HepG2 (cell line): ENCODE data around the gene DMAC1. TPM values are rescaled to one million over a fixed set of nuclear protein-coding genes. Genes with fewer than 3 reads are reported as not detected.

Experiments used
- BHLHE40 ChIP-seq: IDR thresholded peaks from 2 replicates; pipeline ENCODE4 v1.6.1; 2011; ENCODE audit warnings: low read length, improper control_type of control experiment
- DMAP1 ChIP-seq: IDR thresholded peaks from 2 replicates; pipeline ENCODE4 v1.6.1; 2016
- EEA1 ChIP-seq: sonication (generic); formaldehyde crosslinking; IDR thresholded peaks from 2 replicates; pipeline ENCODE4 v1.5.1; 2020; ENCODE audit warnings: mild to moderate bottlenecking, missing genetic modification reagents, borderline replicate concordance
- EHMT2 ChIP-seq: fragments of 200-600 bp; sonication (generic); IDR thresholded peaks from 2 replicates; pipeline ENCODE4 v1.7.0; 2017; ENCODE audit warnings: antibody characterized with exemption, low read depth, low read length, borderline replicate concordance
- GATAD2A ChIP-seq: IDR thresholded peaks from 2 replicates; pipeline ENCODE4 v1.6.1; 2016
- GTF3A ChIP-seq: sonication (generic); formaldehyde crosslinking; conservative IDR thresholded peaks from 2 replicates; pipeline ENCODE4 v1.4.0; 2020; ENCODE audit warnings: mild to moderate bottlenecking, missing genetic modification reagents
- HNRNPH1 ChIP-seq: fragments of 200-400 bp; formaldehyde crosslinking; optimal IDR thresholded peaks from 2 replicates; pipeline ENCODE3; 2017; ENCODE audit warnings: mild to moderate bottlenecking, low read depth, low read length
- HNRNPL ChIP-seq: fragments of 200-400 bp; formaldehyde crosslinking; IDR thresholded peaks from 2 replicates; pipeline ENCODE4 v1.6.1; 2017; ENCODE audit warnings: mild to moderate bottlenecking, low read depth, low read length
- IKZF5 ChIP-seq: IDR thresholded peaks from 2 replicates; pipeline ENCODE4 v1.6.1; 2018; ENCODE audit warnings: missing genetic modification reagents, mild to moderate bottlenecking, missing compliant biosample characterization
- MTERF4 ChIP-seq: sonication (generic); formaldehyde crosslinking; IDR thresholded peaks from 2 replicates; pipeline ENCODE4 v1.8.0; 2023; ENCODE audit warnings: mild to moderate bottlenecking, missing genetic modification reagents
- MXD3 ChIP-seq: IDR thresholded peaks from 2 replicates; pipeline ENCODE4 v1.6.1; 2016; ENCODE audit warnings: mild to moderate bottlenecking, missing biosample characterization, missing genetic modification reagents
- NCOA5 ChIP-seq: sonication (generic); formaldehyde crosslinking; IDR thresholded peaks from 2 replicates; pipeline ENCODE4 v1.4.0; 2020; ENCODE audit warnings: missing genetic modification reagents
- NR2C2 ChIP-seq: sonication (generic); formaldehyde crosslinking; IDR thresholded peaks from 2 replicates; pipeline ENCODE4 v1.4.0; 2020; ENCODE audit warnings: missing genetic modification reagents, mild to moderate bottlenecking, moderate library complexity, borderline replicate concordance
- RFX5 ChIP-seq: IDR thresholded peaks from 2 replicates; pipeline ENCODE4 v1.6.1; 2011; ENCODE audit warnings: low read depth, low read length, improper control_type of control experiment
- SOX13 ChIP-seq, 3 experiments: fragments of 450-650 bp in 1 of 3; sonication (generic) in 1 of 3; formaldehyde crosslinking in 1 of 3; IDR thresholded peaks in 2 of 3; conservative IDR thresholded peaks in 1 of 3; 2 replicates each; pipeline versions ENCODE4 v1.5.0 to v1.6.1; 2016 to 2020; ENCODE audit warnings: antibody characterized with exemption in 1 of 3, mild to moderate bottlenecking in 1 of 3, missing compliant biosample characterization in 1 of 3, missing genetic modification reagents in 1 of 3, moderate library complexity in 1 of 3
- SRF ChIP-seq: IDR thresholded peaks from 2 replicates; pipeline ENCODE4 v1.6.1; 2011; ENCODE audit warnings: mild to moderate bottlenecking, low read depth, low read length, moderate library complexity
- U2AF1 ChIP-seq: fragments of 200-400 bp; formaldehyde crosslinking; optimal IDR thresholded peaks from 2 replicates; pipeline ENCODE3; 2017; ENCODE audit warnings: mild to moderate bottlenecking, low read depth, low read length
- ZBTB46 ChIP-seq: sonication (generic); formaldehyde crosslinking; IDR thresholded peaks from 2 replicates; pipeline ENCODE4 v1.4.0; 2020; ENCODE audit warnings: mild to moderate bottlenecking, missing genetic modification reagents, borderline replicate concordance
- ZFP62 ChIP-seq: sonication (generic); formaldehyde crosslinking; IDR thresholded peaks from 2 replicates; pipeline ENCODE4 v1.4.0; 2020; ENCODE audit warnings: missing genetic modification reagents
- ZNF18 ChIP-seq: sonication (generic); formaldehyde crosslinking; IDR thresholded peaks from 2 replicates; pipeline ENCODE4 v1.8.0; 2022; ENCODE audit warnings: mild to moderate bottlenecking, missing genetic modification reagents; ENCODE audit not compliant: insufficient replicate concordance
- ZNF274 ChIP-seq: sonication (generic); formaldehyde crosslinking; IDR thresholded peaks from 2 replicates; pipeline ENCODE4 v1.5.1; 2020; ENCODE audit warnings: mild to moderate bottlenecking, missing genetic modification reagents
- ZNF619 ChIP-seq: sonication (generic); formaldehyde crosslinking; IDR thresholded peaks from 2 replicates; pipeline ENCODE4 v1.4.0; 2020; ENCODE audit warnings: mild to moderate bottlenecking, missing genetic modification reagents
- ZNF709 ChIP-seq: sonication (generic); formaldehyde crosslinking; IDR thresholded peaks from 2 replicates; pipeline ENCODE4 v1.5.0; 2020; ENCODE audit warnings: mild to moderate bottlenecking, missing genetic modification reagents
- ZNF761 ChIP-seq: sonication (generic); formaldehyde crosslinking; conservative IDR thresholded peaks from 2 replicates; pipeline ENCODE4 v1.4.0; 2020; ENCODE audit warnings: mild to moderate bottlenecking, missing genetic modification reagents
- ZNF782 ChIP-seq: sonication (generic); formaldehyde crosslinking; IDR thresholded peaks from 2 replicates; pipeline ENCODE4 v1.4.0; 2020; ENCODE audit warnings: missing genetic modification reagents, mild to moderate bottlenecking, borderline replicate concordance
- polyA plus RNA-seq, 8 experiments: library from polyadenylated mRNA; depleted of rRNA in 3 of 8; stranded (reverse) in 7 of 8; unstranded in 1 of 8; fragments of >200 nt; fragmentation: Illumina TruSeq in 4 of 8; extraction: Trizol in 4 of 8; gene quantifications; 2 replicates each; pipeline versions ENCODE4 v1.2.1 to v1.2.3, GENCODE V29; 2011 to 2016; ENCODE audit warnings: low read depth in 4 of 8, missing spikeins in 1 of 8, mixed read lengths in 1 of 8; ENCODE audit not compliant: insufficient read depth in 1 of 8
- total RNA-seq, 5 experiments: library from RNA; depleted of rRNA; stranded (reverse); fragments of >200 nt; fragmentation: Illumina TruSeq; extraction: Trizol; gene quantifications; 2 replicates each; pipeline ENCODE4 v1.2.3, GENCODE V29; 2016; ENCODE audit warnings: low read depth in 1 of 5

DMAC1 gene
- total and polyA plus RNA-seq, 2 of the 13 experiments (the other 11 are each of a cell fraction or from before 2014, with no cell fraction given) = 44.3 to 72.9 TPM

- TF ChIP-seq ZNF761 (CRISPR knock-in tag) = no peak
- TF ChIP-seq ZFP62 = no peak
- no peak for TF ChIP-seq RFX5
- 0 out of 2 replicates have a peak, but pooled peaks have one; percentile 46 for TF ChIP-seq MTERF4
- TF ChIP-seq EHMT2 = no peak
- peak; percentile 67; the same call in 1 of the 2 replicates for TF ChIP-seq MXD3 (CRISPR knock-in tag)
- peak; percentile 78 for TF ChIP-seq NR2C2 (CRISPR knock-in tag)
- TF ChIP-seq HNRNPH1 = no peak
- peak; percentile 92 for TF ChIP-seq DMAP1 (CRISPR knock-in tag)
- no peak for TF ChIP-seq U2AF1
- TF ChIP-seq HNRNPL = no peak
- TF ChIP-seq GATAD2A (CRISPR knock-in tag) = peak; percentile 37; the same call in 1 of the 2 replicates
- no peak for TF ChIP-seq NCOA5 (CRISPR knock-in tag)
- peak; percentile 27; the same call in 1 of the 2 replicates for TF ChIP-seq ZNF782 (CRISPR knock-in tag)
- TF ChIP-seq SRF = no peak
- no peak for TF ChIP-seq SOX13 (IDR thresholded peaks at IDR 0.05)
- TF ChIP-seq SOX13 (CRISPR knock-in tag; conservative IDR thresholded peaks at IDR 0.05 in 1 of 2, IDR thresholded peaks at IDR 0.05 in 1 of 2) = no peak
- 0 out of 2 replicates have a peak, but pooled peaks have one; percentile 30 for TF ChIP-seq ZNF709
- TF ChIP-seq IKZF5 (CRISPR knock-in tag) = no peak
- no peak for TF ChIP-seq ZBTB46 (CRISPR knock-in tag)
- TF ChIP-seq EEA1 (CRISPR knock-in tag) = no peak
- TF ChIP-seq BHLHE40 = no peak
- no peak for TF ChIP-seq ZNF18 (CRISPR knock-in tag)
- TF ChIP-seq ZNF274 (CRISPR knock-in tag) = no peak; the same call in 1 of the 2 replicates
- TF ChIP-seq GTF3A = no peak
- no peak for TF ChIP-seq ZNF619
These were observed at the start of gene DMAC1 (continued) for GRCh38 chr9:7799234-7799943.
